ENCODE measurements around the gene NAPA. TPM values are rescaled to one million over a fixed set of nuclear protein-coding genes. Genes with fewer than 3 reads are reported as not detected.

NAPA gene
- total and polyA plus RNA-seq, 2 of the 13 experiments (the other 11 are each of a cell fraction or from before 2014, with no cell fraction given), result 32.6 to 65.9 TPM

GRCh38 chr19:47483800-47484690 lies 30.8 kb downstream of the NAPA start, which contains the start of gene KPTN (continued):
- TF ChIP-seq ZNF761 (CRISPR knock-in tag; conservative IDR thresholded peaks at IDR 0.05) (peak; percentile 48; the same call in 1 of the 2 replicates), ZNF75D (CRISPR knock-in tag; IDR thresholded peaks at IDR 0.05; ENCODE audit: borderline replicate concordance) (no peak), ZSCAN21 (CRISPR knock-in tag; IDR thresholded peaks at IDR 0.05; ENCODE audit: borderline replicate concordance) (no peak), CAMTA2 (CRISPR knock-in tag; IDR thresholded peaks at IDR 0.05; ENCODE audit: borderline replicate concordance) (no peak), ZNF619 (CRISPR knock-in tag; IDR thresholded peaks at IDR 0.05) (no peak; the same call in 1 of the 2 replicates), ARHGAP35 (CRISPR knock-in tag; IDR thresholded peaks at IDR 0.05; ENCODE audit: borderline replicate concordance) (no peak), MTERF4 (CRISPR knock-in tag; IDR thresholded peaks at IDR 0.05) (no peak), ZNF414 (CRISPR knock-in tag; IDR thresholded peaks at IDR 0.05) (peak; percentile 81; the same call in 1 of the 2 replicates), RARG (CRISPR knock-in tag; IDR thresholded peaks at IDR 0.05; ENCODE audit: low read depth) (no peak), TSC22D2 (CRISPR knock-in tag; IDR thresholded peaks at IDR 0.05; ENCODE audit: borderline replicate concordance) (no peak), ZFP36 (IDR thresholded peaks at IDR 0.05; ENCODE audit: borderline replicate concordance, low read depth, low read length, partially characterized antibody) (no peak), CENPBD1 (CRISPR knock-in tag; IDR thresholded peaks at IDR 0.05; ENCODE audit: borderline replicate concordance, low read depth) (no peak)
- TF ChIP-seq, protein P1, sequence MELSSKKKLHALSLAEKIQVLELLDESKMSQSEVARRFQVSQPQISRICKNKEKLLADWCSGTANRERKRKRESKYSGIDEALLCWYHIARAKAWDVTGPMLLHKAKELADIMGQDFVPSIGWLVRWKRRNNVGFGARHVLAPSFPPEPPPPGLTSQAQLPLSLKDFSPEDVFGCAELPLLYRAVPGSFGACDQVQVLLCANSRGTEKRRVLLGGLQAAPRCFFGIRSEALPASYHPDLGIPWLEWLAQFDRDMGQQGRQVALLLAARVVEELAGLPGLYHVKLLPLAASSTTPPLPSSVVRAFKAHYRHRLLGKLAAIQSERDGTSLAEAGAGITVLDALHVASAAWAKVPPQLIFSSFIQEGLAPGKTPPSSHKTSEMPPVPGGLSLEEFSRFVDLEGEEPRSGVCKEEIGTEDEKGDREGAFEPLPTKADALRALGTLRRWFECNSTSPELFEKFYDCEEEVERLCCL (CRISPR knock-in tag; IDR thresholded peaks at IDR 0.05; ENCODE audit: borderline replicate concordance), result no peak
- TF ChIP-seq, protein P2, sequence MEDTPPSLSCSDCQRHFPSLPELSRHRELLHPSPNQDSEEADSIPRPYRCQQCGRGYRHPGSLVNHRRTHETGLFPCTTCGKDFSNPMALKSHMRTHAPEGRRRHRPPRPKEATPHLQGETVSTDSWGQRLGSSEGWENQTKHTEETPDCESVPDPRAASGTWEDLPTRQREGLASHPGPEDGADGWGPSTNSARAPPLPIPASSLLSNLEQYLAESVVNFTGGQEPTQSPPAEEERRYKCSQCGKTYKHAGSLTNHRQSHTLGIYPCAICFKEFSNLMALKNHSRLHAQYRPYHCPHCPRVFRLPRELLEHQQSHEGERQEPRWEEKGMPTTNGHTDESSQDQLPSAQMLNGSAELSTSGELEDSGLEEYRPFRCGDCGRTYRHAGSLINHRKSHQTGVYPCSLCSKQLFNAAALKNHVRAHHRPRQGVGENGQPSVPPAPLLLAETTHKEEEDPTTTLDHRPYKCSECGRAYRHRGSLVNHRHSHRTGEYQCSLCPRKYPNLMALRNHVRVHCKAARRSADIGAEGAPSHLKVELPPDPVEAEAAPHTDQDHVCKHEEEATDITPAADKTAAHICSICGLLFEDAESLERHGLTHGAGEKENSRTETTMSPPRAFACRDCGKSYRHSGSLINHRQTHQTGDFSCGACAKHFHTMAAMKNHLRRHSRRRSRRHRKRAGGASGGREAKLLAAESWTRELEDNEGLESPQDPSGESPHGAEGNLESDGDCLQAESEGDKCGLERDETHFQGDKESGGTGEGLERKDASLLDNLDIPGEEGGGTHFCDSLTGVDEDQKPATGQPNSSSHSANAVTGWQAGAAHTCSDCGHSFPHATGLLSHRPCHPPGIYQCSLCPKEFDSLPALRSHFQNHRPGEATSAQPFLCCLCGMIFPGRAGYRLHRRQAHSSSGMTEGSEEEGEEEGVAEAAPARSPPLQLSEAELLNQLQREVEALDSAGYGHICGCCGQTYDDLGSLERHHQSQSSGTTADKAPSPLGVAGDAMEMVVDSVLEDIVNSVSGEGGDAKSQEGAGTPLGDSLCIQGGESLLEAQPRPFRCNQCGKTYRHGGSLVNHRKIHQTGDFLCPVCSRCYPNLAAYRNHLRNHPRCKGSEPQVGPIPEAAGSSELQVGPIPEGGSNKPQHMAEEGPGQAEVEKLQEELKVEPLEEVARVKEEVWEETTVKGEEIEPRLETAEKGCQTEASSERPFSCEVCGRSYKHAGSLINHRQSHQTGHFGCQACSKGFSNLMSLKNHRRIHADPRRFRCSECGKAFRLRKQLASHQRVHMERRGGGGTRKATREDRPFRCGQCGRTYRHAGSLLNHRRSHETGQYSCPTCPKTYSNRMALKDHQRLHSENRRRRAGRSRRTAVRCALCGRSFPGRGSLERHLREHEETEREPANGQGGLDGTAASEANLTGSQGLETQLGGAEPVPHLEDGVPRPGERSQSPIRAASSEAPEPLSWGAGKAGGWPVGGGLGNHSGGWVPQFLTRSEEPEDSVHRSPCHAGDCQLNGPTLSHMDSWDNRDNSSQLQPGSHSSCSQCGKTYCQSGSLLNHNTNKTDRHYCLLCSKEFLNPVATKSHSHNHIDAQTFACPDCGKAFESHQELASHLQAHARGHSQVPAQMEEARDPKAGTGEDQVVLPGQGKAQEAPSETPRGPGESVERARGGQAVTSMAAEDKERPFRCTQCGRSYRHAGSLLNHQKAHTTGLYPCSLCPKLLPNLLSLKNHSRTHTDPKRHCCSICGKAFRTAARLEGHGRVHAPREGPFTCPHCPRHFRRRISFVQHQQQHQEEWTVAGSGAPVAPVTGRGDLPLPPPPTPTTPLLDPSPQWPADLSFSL (CRISPR knock-in tag; IDR thresholded peaks at IDR 0.05), result no peak
- TF ChIP-seq, protein P3, sequence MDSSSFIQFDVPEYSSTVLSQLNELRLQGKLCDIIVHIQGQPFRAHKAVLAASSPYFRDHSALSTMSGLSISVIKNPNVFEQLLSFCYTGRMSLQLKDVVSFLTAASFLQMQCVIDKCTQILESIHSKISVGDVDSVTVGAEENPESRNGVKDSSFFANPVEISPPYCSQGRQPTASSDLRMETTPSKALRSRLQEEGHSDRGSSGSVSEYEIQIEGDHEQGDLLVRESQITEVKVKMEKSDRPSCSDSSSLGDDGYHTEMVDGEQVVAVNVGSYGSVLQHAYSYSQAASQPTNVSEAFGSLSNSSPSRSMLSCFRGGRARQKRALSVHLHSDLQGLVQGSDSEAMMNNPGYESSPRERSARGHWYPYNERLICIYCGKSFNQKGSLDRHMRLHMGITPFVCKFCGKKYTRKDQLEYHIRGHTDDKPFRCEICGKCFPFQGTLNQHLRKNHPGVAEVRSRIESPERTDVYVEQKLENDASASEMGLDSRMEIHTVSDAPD (CRISPR knock-in tag; IDR thresholded peaks at IDR 0.05), result 0 out of 2 replicates have a peak, but pooled peaks have one; percentile 35
